ENCODE measurements around the gene TEX53. TPM values are rescaled to one million over a fixed set of nuclear protein-coding genes. Genes with fewer than 3 reads are reported as not detected.

The TEX53 gene
- total RNA-seq, 1 donor from 2014 or later, result not detected

GRCh38 chr9:114655689-114656088 is 1.9 kb downstream of the TEX53 start:
- DNase-seq (ENCODE audit: low spot score, unreplicated experiment), result no peak
- no peak overlapping the region for H3K4me3 Mint-ChIP-seq (ENCODE audit: low read depth)
- TF ChIP-seq CTCF (IDR thresholded peaks at IDR 0.05; ENCODE audit: unreplicated experiment), result no peak
- H3K27ac Mint-ChIP-seq, result no peak overlapping the region
- no peaks in the 10 kb centered on the region for H3K36me3 Mint-ChIP-seq (ENCODE audit: insufficient read depth)
- H3K9me3 Mint-ChIP-seq (ENCODE audit: low read depth), result no peaks in the 10 kb centered on the region
- no peaks in the 10 kb centered on the region for H3K4me1 Mint-ChIP-seq (ENCODE audit: low read depth)
- H3K27me3 Mint-ChIP-seq, result peaks cover 10% of the 10 kb centered on the region

GRCh38 chr9:114653556-114654159 is 3.9 kb downstream of the TEX53 start:
- TF ChIP-seq CTCF (IDR thresholded peaks at IDR 0.05; ENCODE audit: unreplicated experiment), result peak; percentile 86
- Mint-ChIP-seq H3K4me1 (ENCODE audit: low read depth) (no peaks in the 10 kb centered on the region), H3K36me3 (ENCODE audit: insufficient read depth) (no peaks in the 10 kb centered on the region), H3K27me3 (peaks cover 4% of the 10 kb centered on the region), H3K9me3 (ENCODE audit: low read depth) (no peaks in the 10 kb centered on the region), H3K27ac (no peak overlapping the region), H3K4me3 (ENCODE audit: low read depth) (no peak overlapping the region)
- DNase-seq (ENCODE audit: low spot score, unreplicated experiment), result peak; percentile 57

- no peak overlapping the region for H3K27ac Mint-ChIP-seq
- H3K4me1 Mint-ChIP-seq (ENCODE audit: low read depth), result no peaks in the 10 kb centered on the region
- no peaks in the 10 kb centered on the region for H3K36me3 Mint-ChIP-seq (ENCODE audit: insufficient read depth)
- H3K27me3 Mint-ChIP-seq, result peaks cover 4% of the 10 kb centered on the region
- TF ChIP-seq CTCF (IDR thresholded peaks at IDR 0.05; ENCODE audit: unreplicated experiment), result no peak
- DNase-seq (ENCODE audit: low spot score, unreplicated experiment), result no peak
- H3K4me3 Mint-ChIP-seq (ENCODE audit: low read depth), result no peak overlapping the region
- no peaks in the 10 kb centered on the region for H3K9me3 Mint-ChIP-seq (ENCODE audit: low read depth)
These were observed 4.6 kb downstream of the TEX53 start for GRCh38 chr9:114652776-114653555.

- Mint-ChIP-seq H3K27me3 (no peaks in the 10 kb centered on the region), H3K9me3 (ENCODE audit: low read depth) (peaks cover 13% of the 10 kb centered on the region), H3K36me3 (ENCODE audit: insufficient read depth) (peaks cover 25% of the 10 kb centered on the region), H3K27ac (no peak overlapping the region), H3K4me3 (ENCODE audit: low read depth) (no peak overlapping the region), H3K4me1 (ENCODE audit: low read depth) (no peaks in the 10 kb centered on the region)
- TF ChIP-seq CTCF (IDR thresholded peaks at IDR 0.05; ENCODE audit: unreplicated experiment), result no peak
- DNase-seq (ENCODE audit: low spot score, unreplicated experiment), result no peak
These were observed 13.7 kb downstream of the TEX53 start for GRCh38 chr9:114643896-114644295.

- no peak overlapping the region for H3K4me3 Mint-ChIP-seq (ENCODE audit: low read depth)
- no peak for DNase-seq (ENCODE audit: low spot score, unreplicated experiment)
- H3K4me1 Mint-ChIP-seq (ENCODE audit: low read depth), result no peaks in the 10 kb centered on the region
- TF ChIP-seq CTCF (IDR thresholded peaks at IDR 0.05; ENCODE audit: unreplicated experiment), result no peak
- H3K27ac Mint-ChIP-seq, result no peak overlapping the region
- peaks cover 25% of the 10 kb centered on the region for H3K36me3 Mint-ChIP-seq (ENCODE audit: insufficient read depth)
- no peaks in the 10 kb centered on the region for H3K27me3 Mint-ChIP-seq
- H3K9me3 Mint-ChIP-seq (ENCODE audit: low read depth), result peaks cover 13% of the 10 kb centered on the region
These were observed 14.6 kb downstream of the TEX53 start for GRCh38 chr9:114643001-114643400.

Data from progenitor cell of endocrine pancreas (in vitro differentiated cells).